Keratinocyte (primary cell): ENCODE data around the gene CLC. TPM values are rescaled to one million over a fixed set of nuclear protein-coding genes. Genes with fewer than 3 reads are reported as not detected.

Experiments used
- DNase-seq: peaks from one replicate; pipeline ENCODE4 v3.0.0-alpha.2; 2011; ENCODE audit warnings: low read depth, missing footprints, low spot score
- FAIRE-seq: peaks from 2 replicates; lab custom pipeline; 2011; peaks lifted over from hg19 to GRCh38; lab: Jason Lieb, UNC
- H2AFZ ChIP-seq: 2 replicates; pipeline ENCODE4 v1.6.0; 2012; ENCODE audit warnings: low read length, control low read depth, inconsistent platforms; ENCODE audit not compliant: control insufficient read depth
- H3K27ac ChIP-seq: 2 replicates; pipeline ENCODE4 v1.5.1; 2011; ENCODE audit warnings: low read length; ENCODE audit not compliant: control insufficient read depth, insufficient read depth
- H3K27me3 ChIP-seq: 3 replicates; pipeline ENCODE4 v1.6.0; 2011; ENCODE audit warnings: low read length; ENCODE audit not compliant: control insufficient read depth, insufficient read depth; ENCODE audit errors: extremely low read depth
- H3K36me3 ChIP-seq, 2 experiments: 2 replicates in 1 of 2; 3 replicates in 1 of 2; pipeline ENCODE4 v1.5.1; 2011; ENCODE audit warnings: low read length in 2 of 2, mild to moderate bottlenecking in 1 of 2; ENCODE audit not compliant: control insufficient read depth in 2 of 2, insufficient read depth in 2 of 2; ENCODE audit errors: extremely low read depth in 1 of 2
- H3K4me1 ChIP-seq: 3 replicates; pipeline ENCODE4 v1.5.1; 2011; ENCODE audit warnings: low read length; ENCODE audit not compliant: control insufficient read depth, insufficient read depth; ENCODE audit errors: extremely low read depth
- H3K4me2 ChIP-seq: 3 replicates; pipeline ENCODE4 v1.6.0; 2011; ENCODE audit warnings: low read depth, low read length; ENCODE audit not compliant: control insufficient read depth, insufficient read depth; ENCODE audit errors: extremely low read depth
- H3K4me3 ChIP-seq, 3 experiments: fragments of 200-600 bp in 1 of 3; sonication (generic) in 1 of 3; 2 replicates in 2 of 3; 3 replicates in 1 of 3; pipeline ENCODE4 v1.5.1; 2011 to 2016; ENCODE audit warnings: low read length in 3 of 3, mild to moderate bottlenecking in 3 of 3, control low read depth in 2 of 3, inconsistent platforms in 1 of 3, low read depth in 1 of 3, mixed read lengths in 1 of 3, mixed run types in 1 of 3, moderate library complexity in 1 of 3; ENCODE audit not compliant: control insufficient read depth in 2 of 3, insufficient read depth in 2 of 3; ENCODE audit errors: extremely low read depth in 1 of 3
- H3K79me2 ChIP-seq: 2 replicates; pipeline ENCODE4 v1.6.0; 2012; ENCODE audit warnings: low read length; ENCODE audit not compliant: control insufficient read depth, insufficient read depth
- H3K9ac ChIP-seq: 3 replicates; pipeline ENCODE4 v1.6.0; 2011; ENCODE audit warnings: low read length; ENCODE audit not compliant: control insufficient read depth, insufficient read depth; ENCODE audit errors: extremely low read depth
- H3K9me1 ChIP-seq: 3 replicates; pipeline ENCODE4 v1.6.0; 2011; ENCODE audit warnings: low read length; ENCODE audit not compliant: control insufficient read depth, insufficient read depth; ENCODE audit errors: extremely low read depth
- H3K9me3 ChIP-seq: 2 replicates; pipeline ENCODE4 v1.5.1; 2012; ENCODE audit warnings: low read depth, low read length; ENCODE audit not compliant: control insufficient read depth
- H4K20me1 ChIP-seq: 3 replicates; pipeline ENCODE4 v1.6.0; 2011; ENCODE audit warnings: low read length; ENCODE audit not compliant: control insufficient read depth, insufficient read depth; ENCODE audit errors: extremely low read depth
- EZH2 ChIP-seq: IDR thresholded peaks from one replicate; pipeline ENCODE4 v1.6.1; 2012; ENCODE audit warnings: inconsistent platforms, mild to moderate bottlenecking, low read length, moderate library complexity
- dilution Hi-C: fragments of 300-500 bp; cut with MboI; formaldehyde crosslinking; loops from one replicate; pipeline ENCODE4 v1.7.0; 2020; ENCODE audit warnings: low sequenced_read_pairs; ENCODE audit not compliant: extremely low pct_ligation_motif_present
- polyA plus RNA-seq, 5 experiments: library from polyadenylated mRNA; depleted of rRNA in 3 of 5; stranded (reverse) in 3 of 5; stranded (forward) in 1 of 5; unstranded in 1 of 5; fragments of >200 nt; gene quantifications; 1 replicate in 1 of 5; 2 replicates in 3 of 5; 3 replicates in 1 of 5; pipeline versions ENCODE4 v1.2.1 to v1.2.3, GENCODE V29; 2011 to 2012; ENCODE audit warnings: missing spikeins in 2 of 5, low read depth in 1 of 5, low replicate concordance in 1 of 5
- TF ChIP-seq, protein P1 (sequence below), 3 experiments: IDR thresholded peaks in 1 of 3; conservative IDR thresholded peaks in 1 of 3; optimal IDR thresholded peaks in 1 of 3; 2 replicates in 2 of 3; 3 replicates in 1 of 3; pipeline versions ENCODE3 to v1.5.1; 2011; ENCODE audit warnings: low read length in 3 of 3, mild to moderate bottlenecking in 3 of 3, moderate library complexity in 2 of 3, control low read depth in 1 of 3, inconsistent platforms in 1 of 3; ENCODE audit not compliant: insufficient read depth in 2 of 3; ENCODE audit errors: extremely low read depth in 1 of 3

Gene CLC
- polyA plus RNA-seq, 1 donor (not counting 4 experiments of a cell fraction or from before 2014, with no cell fraction given) = not detected

DNA sequence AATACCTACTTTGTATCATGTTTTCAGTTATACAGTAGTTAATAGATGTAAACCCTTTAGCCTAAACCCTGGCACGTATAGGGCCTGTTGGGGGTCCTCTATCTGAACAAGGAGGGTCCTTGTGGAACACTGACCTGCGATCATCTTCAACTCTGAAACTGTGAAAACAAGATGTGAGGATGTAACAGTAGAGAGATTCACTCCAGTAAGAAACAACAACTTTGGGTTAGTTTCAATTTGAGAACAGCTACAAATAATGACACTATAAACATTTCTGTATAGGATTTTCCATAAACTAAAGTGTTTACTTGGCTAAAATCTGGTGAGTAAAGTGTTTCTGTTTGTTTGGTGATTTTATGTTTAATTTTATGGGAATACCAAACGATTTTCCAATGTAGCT lies 2.1 kb downstream of the CLC start:
- Histone ChIP-seq H3K9me3 (no peaks in the 10 kb centered on the region), H3K4me1 (no peaks in the 10 kb centered on the region), H4K20me1 (no peaks in the 10 kb centered on the region), H3K9ac (no peak overlapping the region), H3K27me3 (peaks cover 9% of the 10 kb centered on the region), H3K79me2 (no peaks in the 10 kb centered on the region), H3K4me3 (no peak overlapping the region), H3K4me2 (no peak overlapping the region), H3K36me3 (no peaks in the 10 kb centered on the region), H3K27ac (no peak overlapping the region), H2AFZ (no peak overlapping the region), H3K9me1 (no peaks in the 10 kb centered on the region)
- FAIRE-seq (no peak), DNase-seq (no peak)
- TF ChIP-seq, protein P1, sequence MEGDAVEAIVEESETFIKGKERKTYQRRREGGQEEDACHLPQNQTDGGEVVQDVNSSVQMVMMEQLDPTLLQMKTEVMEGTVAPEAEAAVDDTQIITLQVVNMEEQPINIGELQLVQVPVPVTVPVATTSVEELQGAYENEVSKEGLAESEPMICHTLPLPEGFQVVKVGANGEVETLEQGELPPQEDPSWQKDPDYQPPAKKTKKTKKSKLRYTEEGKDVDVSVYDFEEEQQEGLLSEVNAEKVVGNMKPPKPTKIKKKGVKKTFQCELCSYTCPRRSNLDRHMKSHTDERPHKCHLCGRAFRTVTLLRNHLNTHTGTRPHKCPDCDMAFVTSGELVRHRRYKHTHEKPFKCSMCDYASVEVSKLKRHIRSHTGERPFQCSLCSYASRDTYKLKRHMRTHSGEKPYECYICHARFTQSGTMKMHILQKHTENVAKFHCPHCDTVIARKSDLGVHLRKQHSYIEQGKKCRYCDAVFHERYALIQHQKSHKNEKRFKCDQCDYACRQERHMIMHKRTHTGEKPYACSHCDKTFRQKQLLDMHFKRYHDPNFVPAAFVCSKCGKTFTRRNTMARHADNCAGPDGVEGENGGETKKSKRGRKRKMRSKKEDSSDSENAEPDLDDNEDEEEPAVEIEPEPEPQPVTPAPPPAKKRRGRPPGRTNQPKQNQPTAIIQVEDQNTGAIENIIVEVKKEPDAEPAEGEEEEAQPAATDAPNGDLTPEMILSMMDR (optimal IDR thresholded peaks at IDR 0.05 in 1 of 3, IDR thresholded peaks at IDR 0.05 in 1 of 3, conservative IDR thresholded peaks at IDR 0.05 in 1 of 3; ENCODE audit: extremely low read depth in 1 of 3, insufficient read depth in 2 of 3, low read length in 3 of 3) = no peak
- no peak for TF ChIP-seq EZH2
- dilution Hi-C loops = no loop called here

DNA sequence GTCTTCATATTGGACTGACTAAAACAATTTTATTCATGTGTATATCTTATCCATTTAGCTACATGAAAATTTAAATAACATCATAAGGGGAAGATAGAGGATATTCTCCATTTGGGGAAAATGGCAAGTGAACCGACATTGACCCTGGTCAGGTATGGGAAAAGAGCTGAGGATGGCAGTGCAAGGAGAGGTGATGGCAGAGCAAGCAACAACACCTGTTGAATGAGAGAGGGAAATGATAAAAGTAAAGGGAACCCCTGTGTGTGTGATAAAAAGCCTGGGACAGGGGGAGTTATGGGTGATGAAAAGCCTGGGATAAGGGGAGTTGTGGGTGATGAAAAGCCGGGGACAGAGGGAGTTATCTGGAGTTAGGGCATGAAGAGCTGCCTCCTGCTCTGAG lies 4.0 kb downstream of the CLC start:
- no peak overlapping the region for H3K27ac ChIP-seq
- DNase-seq (no peak), FAIRE-seq (no peak)
- TF ChIP-seq EZH2 = no peak
- H3K27me3 ChIP-seq = peaks cover 3% of the 10 kb centered on the region
- no peak overlapping the region for H3K4me2 ChIP-seq
- H3K9me3 ChIP-seq = no peaks in the 10 kb centered on the region
- no peak overlapping the region for H3K4me3 ChIP-seq
- no peaks in the 10 kb centered on the region for H3K9me1 ChIP-seq
- H2AFZ ChIP-seq = no peak overlapping the region
- H3K36me3 ChIP-seq = no peaks in the 10 kb centered on the region
- H4K20me1 ChIP-seq = no peaks in the 10 kb centered on the region
- no peak overlapping the region for H3K9ac ChIP-seq
- dilution Hi-C loops = no loop called here
- H3K79me2 ChIP-seq = no peaks in the 10 kb centered on the region
- H3K4me1 ChIP-seq = no peaks in the 10 kb centered on the region

DNA sequence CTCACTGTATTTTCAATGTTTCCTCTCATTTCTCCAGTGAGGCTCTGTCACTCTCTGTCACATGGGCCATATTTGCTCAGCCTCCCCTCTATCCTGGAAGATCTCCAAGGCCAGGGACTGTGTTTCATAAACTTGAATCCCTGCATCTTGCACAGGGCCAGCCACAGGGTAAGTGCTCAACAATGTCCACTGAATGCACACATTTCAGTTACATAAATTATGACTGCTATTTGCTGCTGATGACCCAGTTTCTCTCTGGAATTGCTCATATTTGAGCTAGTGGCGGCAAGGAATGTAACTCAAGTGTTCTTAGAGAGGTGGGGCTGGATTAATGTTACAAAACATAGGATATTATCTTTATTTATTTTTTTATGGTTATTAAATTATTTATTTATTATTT lies 6.1 kb downstream of the CLC start:
- no peak overlapping the region for H2AFZ ChIP-seq
- no peaks in the 10 kb centered on the region for H3K4me1 ChIP-seq
- no peak overlapping the region for H3K4me3 ChIP-seq
- TF ChIP-seq, protein P1 (optimal IDR thresholded peaks at IDR 0.05 in 1 of 3, IDR thresholded peaks at IDR 0.05 in 1 of 3, conservative IDR thresholded peaks at IDR 0.05 in 1 of 3; ENCODE audit: extremely low read depth in 1 of 3, insufficient read depth in 2 of 3, low read length in 3 of 3) = no peak
- TF ChIP-seq EZH2 = no peak
- H4K20me1 ChIP-seq = no peaks in the 10 kb centered on the region
- no peaks in the 10 kb centered on the region for H3K27me3 ChIP-seq
- H3K4me2 ChIP-seq = no peak overlapping the region
- dilution Hi-C loops = no loop called here
- H3K9ac ChIP-seq = no peak overlapping the region
- no peaks in the 10 kb centered on the region for H3K79me2 ChIP-seq
- no peak for FAIRE-seq
- no peaks in the 10 kb centered on the region for H3K9me3 ChIP-seq
- no peaks in the 10 kb centered on the region for H3K9me1 ChIP-seq
- DNase-seq = no peak
- no peak overlapping the region for H3K27ac ChIP-seq
- H3K36me3 ChIP-seq = no peaks in the 10 kb centered on the region
